Duodenal mucosa (tissue), 2 donors: ENCODE measurements around the gene COMMD1.
"Not testable (repeated sequence)": the region's sequence is repeated elsewhere in the genome, so short reads cannot be mapped to it uniquely, and the experiment has no call there.

ENCODE experiments used
- H3K27ac ChIP-seq: one replicate; pipeline ENCODE4 v1.7.0; 2013; ENCODE audit warnings: low read depth, low read length
- H3K27me3 ChIP-seq, 2 donors: one replicate each; pipeline ENCODE4 v1.7.0; 2013; ENCODE audit warnings: low read length in 2 of 2, control low read depth in 1 of 2; ENCODE audit not compliant: insufficient read depth in 2 of 2, control insufficient read depth in 1 of 2
- H3K36me3 ChIP-seq, 2 donors: one replicate each; pipeline ENCODE4 v1.7.0; 2013; ENCODE audit warnings: low read length in 2 of 2, control low read depth in 1 of 2; ENCODE audit not compliant: insufficient read depth in 2 of 2, control insufficient read depth in 1 of 2
- H3K4me1 ChIP-seq, 2 donors: one replicate each; pipeline ENCODE4 v1.7.0; 2013; ENCODE audit warnings: low read length in 2 of 2, control low read depth in 1 of 2; ENCODE audit not compliant: insufficient read depth in 2 of 2, control insufficient read depth in 1 of 2
- H3K4me3 ChIP-seq, 2 donors: one replicate each; pipeline ENCODE4 v1.7.0; 2013; ENCODE audit warnings: low read length in 2 of 2, low read depth in 1 of 2
- H3K9ac ChIP-seq, 2 donors: one replicate each; pipeline ENCODE4 v1.7.0; 2013; ENCODE audit warnings: low read length in 2 of 2, low read depth in 1 of 2
- H3K9me3 ChIP-seq, 2 donors: one replicate each; pipeline ENCODE4 v1.7.0; 2013; ENCODE audit warnings: low read length in 2 of 2, control low read depth in 1 of 2; ENCODE audit not compliant: control insufficient read depth in 1 of 2

COMMD1 gene

GRCh38 chr2:61905372-61906185 lies at the start of gene COMMD1:
Gene COMMD1, plus strand, starts transcription at chr2:61905674. Its CDS starts 5 bp downstream, at chr2:61905679.
- Histone ChIP-seq H3K4me1 (peaks cover 3 to 10% of the 10 kb centered on the region in 2 donors), H3K4me3 (peak within 1 kb of the TSS; percentile 88 to 92), H3K27me3 (no peaks in the 10 kb centered on the region), H3K9ac (peak within 1 kb of the TSS; percentile 85 to 86), H3K27ac (no peak within 1 kb of the TSS), H3K36me3 (no peaks in the 10 kb centered on the region), H3K9me3 (no peaks in the 10 kb centered on the region)

GRCh38 chr2:61857224-61857623 lies 48.2 kb upstream of the COMMD1 start:
- H3K9ac ChIP-seq, result no peak overlapping the region
- no peak overlapping the region for H3K4me3 ChIP-seq
- H3K9me3 ChIP-seq, result no peaks in the 10 kb centered on the region
- H3K36me3 ChIP-seq, result no peaks in the 10 kb centered on the region
- H3K27me3 ChIP-seq, result no peaks in the 10 kb centered on the region
- H3K27ac ChIP-seq, result no peak overlapping the region
- H3K4me1 ChIP-seq, result peaks cover 9 to 18% of the 10 kb centered on the region in 2 donors

GRCh38 chr2:61862085-61862484 lies 43.4 kb upstream of the COMMD1 start:
- Histone ChIP-seq H3K9me3 (no peaks in the 10 kb centered on the region), H3K27ac (no peak overlapping the region), H3K27me3 (no peaks in the 10 kb centered on the region), H3K9ac (no peak overlapping the region), H3K4me3 (no peak overlapping the region), H3K36me3 (peaks cover 0 to 17% of the 10 kb centered on the region in 2 donors), H3K4me1 (no peaks in the 10 kb centered on the region)

- H3K4me1 ChIP-seq, H3K4me3 ChIP-seq, H3K27me3 ChIP-seq, H3K27ac ChIP-seq, H3K9me3 ChIP-seq, H3K9ac ChIP-seq: not testable (repeated sequence)
- H3K36me3 ChIP-seq, result peaks cover 9 to 47% of the 10 kb centered on the region in 2 donors
Measured at GRCh38 chr2:61866482-61867089, 38.9 kb upstream of the COMMD1 start.

GRCh38 chr2:61876400-61876799 lies 29.1 kb upstream of the COMMD1 start:
- Histone ChIP-seq H3K9me3 (no peaks in the 10 kb centered on the region), H3K36me3 (peaks cover 42 to 80% of the 10 kb centered on the region in 2 donors), H3K4me3 (no peak overlapping the region), H3K27ac (no peak overlapping the region), H3K9ac (no peak overlapping the region), H3K27me3 (no peaks in the 10 kb centered on the region), H3K4me1 (no peaks in the 10 kb centered on the region)

- H3K9me3 ChIP-seq, result no peaks in the 10 kb centered on the region
- no peak overlapping the region for H3K4me3 ChIP-seq
- no peak overlapping the region for H3K27ac ChIP-seq
- H3K36me3 ChIP-seq, result peaks cover 44 to 81% of the 10 kb centered on the region in 2 donors
- no peak overlapping the region for H3K9ac ChIP-seq
- H3K4me1 ChIP-seq, result no peaks in the 10 kb centered on the region
- no peaks in the 10 kb centered on the region for H3K27me3 ChIP-seq
Measured at GRCh38 chr2:61877571-61878245, 27.8 kb upstream of the COMMD1 start.

- H3K4me3 ChIP-seq, result no peak overlapping the region
- H3K27ac ChIP-seq, result no peak overlapping the region
- no peaks in the 10 kb centered on the region for H3K4me1 ChIP-seq
- no peaks in the 10 kb centered on the region for H3K9me3 ChIP-seq
- no peak overlapping the region for H3K9ac ChIP-seq
- peaks cover 43 to 87% of the 10 kb centered on the region in 2 donors for H3K36me3 ChIP-seq
- H3K27me3 ChIP-seq, result no peaks in the 10 kb centered on the region
Measured at GRCh38 chr2:61878761-61879160, 26.7 kb upstream of the COMMD1 start.

- H3K9ac ChIP-seq, H3K4me1 ChIP-seq, H3K9me3 ChIP-seq, H3K27me3 ChIP-seq, H3K27ac ChIP-seq, H3K4me3 ChIP-seq: not testable (repeated sequence)
- peaks cover 42 to 84% of the 10 kb centered on the region in 2 donors for H3K36me3 ChIP-seq
Measured at GRCh38 chr2:61879351-61879750, 26.1 kb upstream of the COMMD1 start.

- Histone ChIP-seq H3K27me3 (no peaks in the 10 kb centered on the region), H3K9ac (no peak overlapping the region), H3K27ac (no peak overlapping the region), H3K36me3 (peaks cover 26 to 63% of the 10 kb centered on the region in 2 donors), H3K9me3 (no peaks in the 10 kb centered on the region), H3K4me1 (peaks cover 8 to 18% of the 10 kb centered on the region in 2 donors), H3K4me3 (no peak overlapping the region)
Measured at GRCh38 chr2:61882850-61883249, 22.6 kb upstream of the COMMD1 start.
